Uterine smooth muscle cell (primary cell): Measurements from ENCODE around the gene RAP1B. TPM values are rescaled to one million over a fixed set of nuclear protein-coding genes. Genes with fewer than 3 reads are reported as not detected.

Experiments used
- total RNA-seq: library from RNA; depleted of rRNA; stranded (reverse); fragments of >200 nt; gene quantifications from 2 replicates; pipeline ENCODE4 v1.2.3, GENCODE V29; 2014

RAP1B gene
- 222 and 289 TPM in 2 replicates for total RNA-seq

GRCh38 chr12:68610370-68611093 is at the start of gene RAP1B:
Gene RAP1B (plus strand): TSS chr12:68610899. CDS start chr12:68648725, 37,826 bp downstream.

GRCh38 chr12:68686595-68687521 is 76.2 kb downstream of the RAP1B start, which contains the start of gene NUP107:
Gene NUP107 (plus strand): TSS chr12:68686978. CDS start chr12:68687066, 88 bp downstream.

Other genes with a start within 250 kb of the RAP1B start
- 41.7 and 140 TPM in 2 replicates for gene NUP107, start 76.1 kb downstream of the RAP1B start, total RNA-seq
- 3.2 and 6.1 TPM in 2 replicates for gene SLC35E3, start 135.3 kb downstream of the RAP1B start, total RNA-seq
- gene MDM2, start 197.3 kb downstream of the RAP1B start, total RNA-seq: 96.2 and 162 TPM in 2 replicates